Femur (tissue), 1 donor: ENCODE data around the gene SH3RF1.

ENCODE experiments used
- DNase-seq: peaks from one replicate; pipeline ENCODE4 v3.0.0-alpha.2; 2017

SH3RF1 gene

GRCh38 chr4:169250796-169251195 lies 20.0 kb downstream of the SH3RF1 start:
- DNase-seq: no peak

GRCh38 chr4:169249999-169250398 lies 20.8 kb downstream of the SH3RF1 start:
- DNase-seq: no peak

GRCh38 chr4:169249214-169249973 lies 21.4 kb downstream of the SH3RF1 start:
- no peak for DNase-seq

- no peak for DNase-seq
Observed at GRCh38 chr4:169248645-169249044, 22.1 kb downstream of the SH3RF1 start.

GRCh38 chr4:169246957-169247396 lies 23.8 kb downstream of the SH3RF1 start:
- DNase-seq: no peak

- no peak for DNase-seq
Observed at GRCh38 chr4:169246279-169246678, 24.5 kb downstream of the SH3RF1 start.

- no peak for DNase-seq
Observed at GRCh38 chr4:169245061-169245460, 25.7 kb downstream of the SH3RF1 start.

GRCh38 chr4:169243825-169244609 lies 26.7 kb downstream of the SH3RF1 start:
- no peak for DNase-seq

GRCh38 chr4:169241464-169241863 lies 29.3 kb downstream of the SH3RF1 start:
- no peak for DNase-seq

- no peak for DNase-seq
Observed at GRCh38 chr4:169239221-169239905, 31.4 kb downstream of the SH3RF1 start.

GRCh38 chr4:169238445-169238844 lies 32.3 kb downstream of the SH3RF1 start:
- no peak for DNase-seq

- peak; percentile 35 for DNase-seq
Observed at GRCh38 chr4:169236873-169237626, 33.7 kb downstream of the SH3RF1 start.

- no peak for DNase-seq
Observed at GRCh38 chr4:169236078-169236477, 34.7 kb downstream of the SH3RF1 start.

- DNase-seq: no peak
Observed at GRCh38 chr4:169234137-169234855, 36.5 kb downstream of the SH3RF1 start.

- DNase-seq: no peak
Observed at GRCh38 chr4:169233691-169234090, 37.1 kb downstream of the SH3RF1 start.

- no peak for DNase-seq
Observed at GRCh38 chr4:169231647-169232262, 39.0 kb downstream of the SH3RF1 start.

- no peak for DNase-seq
Observed at GRCh38 chr4:169229571-169230028, 41.2 kb downstream of the SH3RF1 start.

GRCh38 chr4:169228076-169228475 lies 42.7 kb downstream of the SH3RF1 start:
- DNase-seq: no peak

- no peak for DNase-seq
Observed at GRCh38 chr4:169226565-169226964, 44.2 kb downstream of the SH3RF1 start.

- DNase-seq: no peak
Observed at GRCh38 chr4:169225812-169226211, 44.9 kb downstream of the SH3RF1 start.

GRCh38 chr4:169225058-169225751 lies 45.6 kb downstream of the SH3RF1 start:
- no peak for DNase-seq
